Activated effector memory CD4-positive, alpha-beta T cell treated with anti-CD3 and anti-CD28 coated beads, Interleukin-2, amount 50 U/mL, for 16 hours (primary cell): Measurements from ENCODE around the gene PARVA.
A peak's percentile ranks its signal among the peaks of the same experiment; 100 is the strongest.

Source experiments
- DNase-seq: peaks from one replicate; pipeline ENCODE4 v3.0.0-alpha.2; 2020

The PARVA gene

GRCh38 chr11:12376259-12377081 lies 901 bp upstream of the PARVA start:
- no peak for DNase-seq

DNA sequence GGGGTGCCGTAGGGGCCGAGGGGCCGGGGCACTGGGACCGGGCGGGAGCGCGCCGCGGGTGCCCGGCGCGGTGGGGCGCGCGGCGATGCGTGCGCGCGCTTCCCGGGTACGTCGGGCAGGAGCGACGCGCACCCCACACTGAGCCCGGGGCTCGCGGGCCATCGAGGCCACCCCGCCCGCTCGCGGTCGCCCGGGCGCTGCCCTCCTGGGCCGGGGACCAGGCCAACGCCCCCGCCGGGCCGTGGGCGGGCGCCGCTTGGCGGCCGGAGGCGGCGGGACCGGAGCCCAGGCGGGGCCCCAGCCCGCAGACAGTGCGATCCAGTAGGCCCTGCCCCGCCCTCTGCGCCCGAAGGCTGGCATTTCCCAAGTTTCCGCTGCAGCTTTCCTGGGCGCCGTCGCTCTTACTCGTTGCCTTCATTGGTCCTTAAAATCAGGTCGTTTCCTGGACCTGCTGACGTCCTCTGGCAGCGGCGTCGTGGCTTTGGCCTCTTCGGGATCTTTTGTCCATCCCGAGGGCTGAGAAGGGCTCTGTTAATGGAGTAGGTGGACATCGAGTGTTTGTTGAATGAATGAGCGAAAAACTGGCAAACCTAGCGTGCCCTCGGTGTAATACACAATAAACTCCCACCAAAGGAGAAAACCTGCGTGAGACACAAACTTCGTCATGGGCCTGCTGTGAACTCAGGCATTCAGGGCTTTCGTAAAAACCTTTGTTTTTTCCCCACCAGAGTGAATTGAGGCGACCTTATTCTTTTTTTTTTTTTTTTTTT lies 638 bp downstream of the PARVA start:
- peak; percentile 66 for DNase-seq

- DNase-seq, result no peak
These were observed 3.4 kb downstream of the PARVA start for GRCh38 chr11:12380565-12381325.

GRCh38 chr11:12381875-12382274 lies 4.5 kb downstream of the PARVA start:
- no peak for DNase-seq

GRCh38 chr11:12382451-12382850 lies 5.1 kb downstream of the PARVA start:
- no peak for DNase-seq

DNA sequence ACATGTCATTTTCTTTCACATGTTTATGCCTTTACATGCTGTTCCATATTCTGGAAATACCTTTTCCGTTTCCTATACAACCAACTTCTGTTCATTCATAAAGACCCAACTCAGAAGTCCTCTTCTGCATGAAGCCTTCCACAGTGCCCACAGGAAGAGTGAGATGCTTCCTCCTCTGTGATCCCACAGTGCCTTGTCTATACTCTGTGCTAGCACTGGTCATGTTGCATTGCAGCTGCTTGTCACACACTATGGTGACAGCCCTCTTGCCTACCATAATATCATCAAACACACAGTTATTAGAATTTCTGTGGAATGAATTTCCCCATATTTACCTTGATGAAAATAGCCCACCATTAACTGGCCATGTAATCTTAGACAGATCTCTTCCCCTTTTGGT lies 8.9 kb downstream of the PARVA start:
- no peak for DNase-seq

DNA sequence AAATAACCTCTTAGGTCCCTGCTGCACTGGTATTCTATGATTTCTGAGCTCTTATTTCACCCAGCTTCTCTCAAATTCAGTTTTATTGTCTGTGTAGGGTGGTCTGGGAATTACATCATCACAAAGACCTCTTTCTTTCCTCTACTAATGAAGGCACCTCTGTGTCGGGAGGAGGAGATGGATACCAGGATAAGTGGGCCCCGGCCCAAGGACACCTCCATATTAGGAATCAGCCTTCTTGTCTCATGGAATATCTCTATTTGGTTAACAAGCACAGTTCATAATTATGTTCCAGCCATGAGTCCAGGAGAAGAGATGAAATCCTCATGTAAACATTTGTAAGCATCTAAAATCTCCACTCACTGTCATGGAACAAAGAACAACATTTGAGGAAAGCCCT lies 9.4 kb downstream of the PARVA start:
- no peak for DNase-seq

DNA sequence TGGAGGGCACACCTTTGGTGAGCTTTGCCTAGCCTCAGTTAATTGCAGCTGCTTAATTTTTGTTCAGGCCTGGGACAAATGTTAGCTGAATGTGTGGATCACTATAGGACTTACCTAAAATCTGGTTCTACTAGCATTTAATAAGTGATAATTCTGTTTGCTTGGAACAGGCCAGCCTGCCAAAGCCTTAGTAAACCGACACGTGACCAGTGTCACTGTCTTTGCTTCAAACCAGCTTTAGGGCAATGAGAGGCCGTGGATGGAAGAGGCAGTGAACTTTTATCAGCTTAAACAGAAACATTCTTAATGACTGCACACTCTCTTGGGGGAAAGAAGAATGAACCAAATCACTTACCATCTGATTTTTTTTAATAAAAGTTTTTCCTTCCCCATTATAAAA lies 10.8 kb downstream of the PARVA start:
- DNase-seq, result no peak

DNA sequence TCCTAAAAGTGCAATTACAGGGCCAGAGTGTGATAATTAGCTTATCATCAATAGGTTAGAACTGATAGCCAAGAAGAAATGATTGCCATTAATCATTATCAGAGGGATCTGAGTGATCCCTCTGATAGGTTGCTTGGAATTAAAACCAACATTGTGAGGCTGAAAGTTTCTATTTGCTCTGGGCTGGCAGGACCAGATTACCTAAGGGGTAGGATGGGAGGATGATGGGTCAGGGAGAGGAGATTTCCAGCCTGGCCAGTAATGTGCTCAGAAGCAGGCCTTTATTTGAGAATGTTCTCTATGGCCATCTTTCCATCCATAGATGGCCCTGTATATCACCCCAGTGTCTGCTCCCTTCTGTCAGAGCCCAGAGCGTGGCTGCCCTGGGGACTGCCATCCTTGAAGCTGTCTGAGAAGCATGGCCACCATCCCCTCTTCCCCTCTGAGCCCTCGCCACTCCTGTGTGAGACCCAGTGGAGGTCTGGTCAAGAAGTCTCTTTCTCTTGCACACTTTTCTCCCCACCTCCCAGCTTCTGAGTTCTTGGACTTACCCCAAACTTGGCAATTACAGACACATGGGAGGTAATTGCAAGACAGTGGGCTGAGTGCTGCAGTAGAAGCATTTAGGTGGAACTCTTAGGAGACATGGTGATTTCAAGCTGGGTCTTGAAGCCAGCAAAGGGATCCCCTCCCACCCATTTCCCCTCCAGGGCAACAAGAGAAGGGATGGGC lies 11.7 kb downstream of the PARVA start:
- no peak for DNase-seq

- no peak for DNase-seq
These were observed 12.6 kb downstream of the PARVA start for GRCh38 chr11:12389676-12390657.

GRCh38 chr11:12390687-12391110 lies 13.3 kb downstream of the PARVA start:
- DNase-seq, result no peak

DNA sequence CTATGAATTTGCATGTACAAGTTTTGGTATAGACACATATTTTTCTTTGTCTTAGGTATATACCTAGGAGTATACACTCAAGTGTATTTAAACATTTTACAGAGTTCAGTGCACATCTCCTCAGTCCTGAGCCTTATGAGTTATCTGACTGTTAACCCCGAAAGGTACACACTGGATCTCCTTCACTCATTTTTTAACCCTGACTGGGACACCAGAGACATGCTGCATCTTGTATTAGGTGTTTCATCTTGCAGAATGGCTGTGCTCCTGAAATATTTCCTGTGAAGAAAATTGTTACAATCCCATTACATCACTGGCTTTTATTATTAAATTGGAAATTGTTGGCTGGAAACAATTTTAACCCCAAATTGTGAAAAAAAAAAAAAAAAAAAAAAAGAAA lies 15.3 kb downstream of the PARVA start:
- DNase-seq, result no peak

DNA sequence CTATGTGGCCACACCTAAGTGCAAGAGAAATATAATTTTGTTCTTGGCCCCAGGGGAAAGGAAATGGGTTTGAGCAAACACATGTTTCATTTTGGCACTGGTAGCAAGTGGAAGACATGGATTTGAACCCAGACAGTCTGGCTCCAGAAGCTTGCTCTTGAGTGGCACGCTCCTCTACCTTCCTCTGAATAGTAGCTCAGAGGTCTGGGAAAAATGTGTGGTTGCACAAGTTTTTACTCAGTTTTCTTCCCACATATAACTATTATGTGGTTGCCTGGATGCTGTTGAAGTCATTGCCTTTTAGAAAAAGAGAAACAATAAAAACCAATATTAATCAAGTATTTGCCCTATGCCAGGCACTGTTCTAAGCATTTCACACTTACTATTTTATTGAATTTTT lies 16.3 kb downstream of the PARVA start:
- DNase-seq, result no peak

DNA sequence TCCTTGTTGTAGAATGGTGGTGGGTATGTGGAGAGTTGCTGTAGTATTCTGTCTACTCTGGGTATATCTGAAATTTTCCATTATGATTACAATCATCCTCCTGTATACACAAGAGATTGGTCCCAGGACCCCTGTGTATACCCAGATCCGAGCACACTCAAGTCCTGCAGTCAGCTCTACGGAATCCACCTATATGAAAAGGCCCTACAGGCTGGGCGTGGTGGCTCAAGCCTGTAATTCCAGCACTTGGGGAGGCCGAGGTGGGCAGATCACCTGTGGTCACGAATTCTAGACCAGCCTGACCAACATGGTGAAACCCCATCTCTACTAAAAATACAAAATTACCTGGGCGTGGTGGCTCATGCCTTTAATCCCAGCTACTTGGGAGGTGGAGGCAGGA lies 17.2 kb downstream of the PARVA start:
- DNase-seq, result no peak

GRCh38 chr11:12395333-12395732 lies 18.0 kb downstream of the PARVA start:
- DNase-seq, result no peak

GRCh38 chr11:12397931-12398334 lies 20.6 kb downstream of the PARVA start:
- DNase-seq, result no peak

- no peak for DNase-seq
These were observed 22.0 kb downstream of the PARVA start for GRCh38 chr11:12399355-12399754.

GRCh38 chr11:12402025-12402424 lies 24.7 kb downstream of the PARVA start:
- no peak for DNase-seq

- no peak for DNase-seq
These were observed 25.3 kb downstream of the PARVA start for GRCh38 chr11:12402691-12403120.

DNA sequence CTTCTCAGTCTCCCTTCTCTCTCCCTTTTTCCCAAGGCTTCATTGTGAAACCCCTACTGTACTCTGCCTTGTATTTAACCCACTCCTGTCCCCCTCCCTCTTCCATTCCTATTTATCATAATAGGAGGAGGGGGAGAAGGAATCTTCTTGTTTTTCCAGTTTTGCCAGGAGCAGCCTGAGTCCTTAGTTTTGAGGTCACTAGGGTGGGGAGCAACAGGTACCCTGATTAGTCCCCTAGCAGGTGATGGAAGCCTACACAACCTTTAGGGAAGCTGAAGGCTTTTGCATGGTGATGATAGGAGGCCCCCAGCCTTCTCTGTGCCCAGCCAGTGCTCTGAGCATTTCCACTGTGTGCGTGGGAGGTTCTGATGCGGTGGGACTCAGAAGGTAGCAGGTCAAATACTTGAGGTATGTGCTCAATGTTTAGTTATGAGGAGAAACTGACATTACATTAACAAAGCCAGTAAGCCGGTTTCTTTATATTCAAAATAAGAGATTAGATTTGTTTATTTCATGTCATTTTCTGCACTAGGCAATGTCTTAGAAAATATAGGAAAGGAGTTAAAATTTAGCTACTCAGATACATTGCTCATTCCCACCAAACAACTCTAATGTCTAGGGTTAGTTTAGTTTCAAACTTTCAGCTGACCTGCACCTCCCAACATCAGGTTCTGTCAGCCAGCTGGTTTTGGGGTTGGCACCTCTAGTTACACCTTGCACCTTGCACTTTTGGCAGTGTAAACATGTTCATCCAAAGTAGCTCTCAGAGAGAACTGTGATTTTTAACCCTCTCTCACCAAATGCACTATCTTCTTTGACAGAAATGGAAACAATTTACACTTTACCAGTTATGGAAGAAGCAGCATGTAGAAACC lies 26.0 kb downstream of the PARVA start:
- DNase-seq, result no peak

DNA sequence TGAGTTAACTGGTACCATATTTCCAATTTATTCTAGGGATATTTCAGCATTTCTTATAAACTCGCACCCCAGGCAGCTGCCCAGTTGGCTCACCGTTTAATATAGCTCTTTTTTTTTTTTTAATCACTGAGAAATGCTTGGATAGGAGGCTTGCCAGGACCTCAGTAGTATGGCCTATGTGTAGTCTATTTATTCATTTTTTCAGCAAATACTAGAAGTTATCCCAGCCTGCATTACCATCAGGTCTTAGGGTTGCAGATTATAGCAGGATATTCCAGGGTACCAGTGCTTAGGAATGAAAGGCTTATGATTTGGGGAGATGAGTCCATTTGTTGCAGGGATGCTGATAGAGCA lies 26.6 kb downstream of the PARVA start:
- no peak for DNase-seq
